Stimulated activated naive CD8-positive, alpha-beta T cell treated with anti-CD3 and anti-CD28 coated beads, Interleukin-15, amount 100 ng/mL, for 72 hours (primary cell): Measurements from ENCODE around the gene APOBEC4.
A peak's percentile ranks its signal among the peaks of the same experiment; 100 is the strongest.

Source experiments
- ATAC-seq: fragments of 150-1000 bp; cut with Tn5 transposase; 2 replicates; pipeline ENCODE4 v1.10.0; 2021; ENCODE audit warnings: mild to moderate bottlenecking, moderate library complexity
- DNase-seq, 2 donors: peaks; one replicate each; pipeline ENCODE4 v3.0.0; 2021 to 2022
- H3K27ac Mint-ChIP-seq, 2 donors: one replicate each; pipeline ENCODE4 v1.8.0; 2022; ENCODE audit warnings: mild to moderate bottlenecking in 2 of 2, mixed read lengths in 2 of 2, moderate library complexity in 2 of 2
- H3K27me3 Mint-ChIP-seq: one replicate; pipeline ENCODE4 v1.8.0; 2022; ENCODE audit warnings: mixed read lengths
- H3K4me1 Mint-ChIP-seq: one replicate; pipeline ENCODE4 v1.8.0; 2022; ENCODE audit warnings: mild to moderate bottlenecking, mixed read lengths
- H3K4me3 Mint-ChIP-seq, 2 donors: one replicate each; pipeline ENCODE4 v1.8.0; 2022; ENCODE audit warnings: mild to moderate bottlenecking in 2 of 2, mixed read lengths in 2 of 2, moderate library complexity in 1 of 2
- H3K9me3 Mint-ChIP-seq, 2 donors: one replicate each; pipeline ENCODE4 v1.8.0; 2022; ENCODE audit warnings: mixed read lengths in 2 of 2

Gene APOBEC4

DNA sequence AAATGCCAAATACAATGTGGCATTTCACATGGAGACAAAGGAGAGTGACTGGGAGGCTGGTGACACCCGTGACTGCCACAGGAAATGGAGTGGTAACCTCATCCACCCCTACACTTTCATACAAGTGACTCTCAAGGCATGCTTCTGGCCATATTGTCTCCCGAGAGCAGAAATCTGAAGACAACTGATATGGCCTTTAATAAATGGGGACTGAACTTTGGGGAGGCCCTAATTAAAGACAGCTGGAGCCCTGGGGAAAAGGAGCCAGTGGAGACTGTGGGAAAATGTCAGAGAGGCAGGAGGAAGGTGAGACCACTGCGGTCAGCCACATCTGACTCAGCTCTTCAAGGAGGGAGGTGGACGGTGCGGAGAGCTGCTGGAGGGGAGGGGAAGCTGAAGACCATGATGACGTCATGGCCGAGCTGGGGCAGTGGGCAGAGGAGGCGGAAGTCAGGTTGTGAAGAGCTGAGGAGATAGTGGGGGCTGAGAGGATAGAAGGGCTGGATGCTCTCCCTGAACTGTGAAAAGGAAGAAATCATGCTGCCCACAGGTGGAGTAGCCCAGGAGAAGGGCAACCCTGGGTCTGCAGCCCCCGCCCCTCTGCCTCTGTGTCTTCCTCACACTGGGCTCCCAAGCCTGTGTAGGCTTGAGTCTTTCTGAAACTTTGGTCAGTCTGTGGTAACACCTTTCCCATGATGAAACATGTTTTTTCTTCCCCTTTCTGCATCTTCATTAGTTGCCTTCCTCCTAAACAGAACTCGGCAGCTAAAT, 48.9 kb downstream of the APOBEC4 start:
- ATAC-seq: peak; percentile 42
- H3K27ac Mint-ChIP-seq: peak overlapping the region in 1 of 2 donors; percentile 36

GRCh38 chr1:183602510-183602909, 50.6 kb downstream of the APOBEC4 start:
- DNase-seq: no peak
- H3K4me1 Mint-ChIP-seq: peaks cover 21% of the 10 kb centered on the region
- H3K4me3 Mint-ChIP-seq: no peak overlapping the region
- H3K27me3 Mint-ChIP-seq: peaks cover 24% of the 10 kb centered on the region
- H3K27ac Mint-ChIP-seq: no peak overlapping the region
- ATAC-seq: no peak
- no peaks in the 10 kb centered on the region for H3K9me3 Mint-ChIP-seq

More for the DNA sequence above, 48.9 kb downstream of the APOBEC4 start:
- H3K4me1 Mint-ChIP-seq: peaks cover 11% of the 10 kb centered on the region
- no peaks in the 10 kb centered on the region for H3K9me3 Mint-ChIP-seq
- no peak for DNase-seq
- H3K4me3 Mint-ChIP-seq: peak overlapping the region in 1 of 2 donors; percentile 14
- H3K27me3 Mint-ChIP-seq: peaks cover 30% of the 10 kb centered on the region

- Mint-ChIP-seq H3K4me3 (no peak overlapping the region), H3K4me1 (peaks cover 21% of the 10 kb centered on the region), H3K9me3 (no peaks in the 10 kb centered on the region), H3K27ac (no peak overlapping the region), H3K27me3 (peaks cover 24% of the 10 kb centered on the region)
- no peak for ATAC-seq
- no peak for DNase-seq
Measured at GRCh38 chr1:183600634-183601033, 52.5 kb downstream of the APOBEC4 start.

- peak; percentile 51 for ATAC-seq
- Mint-ChIP-seq H3K27ac (no peak overlapping the region), H3K27me3 (peaks cover 22% of the 10 kb centered on the region), H3K4me3 (no peak overlapping the region), H3K4me1 (peaks cover 21% of the 10 kb centered on the region), H3K9me3 (no peaks in the 10 kb centered on the region)
- no peak for DNase-seq
Measured at GRCh38 chr1:183600136-183600535, 53.0 kb downstream of the APOBEC4 start.

- peak; percentile 79 for ATAC-seq
- H3K4me3 Mint-ChIP-seq: peak overlapping the region in 1 of 2 donors; percentile 3
- H3K27ac Mint-ChIP-seq: peak overlapping the region in 1 of 2 donors; percentile 29
Measured at GRCh38 chr1:183598386-183598785, 54.7 kb downstream of the APOBEC4 start.

GRCh38 chr1:183597656-183598347, 55.3 kb downstream of the APOBEC4 start:
- Mint-ChIP-seq H3K4me3 (peak overlapping the region in 1 of 2 donors; percentile 3), H3K9me3 (no peaks in the 10 kb centered on the region), H3K27ac (no peak overlapping the region), H3K4me1 (peaks cover 17% of the 10 kb centered on the region), H3K27me3 (peaks cover 8% of the 10 kb centered on the region)
- ATAC-seq: no peak
- no peak for DNase-seq

More at GRCh38 chr1:183598386-183598785, 54.7 kb downstream of the APOBEC4 start:
- H3K9me3 Mint-ChIP-seq: no peaks in the 10 kb centered on the region
- DNase-seq: no peak
- peaks cover 8% of the 10 kb centered on the region for H3K27me3 Mint-ChIP-seq
- peaks cover 13% of the 10 kb centered on the region for H3K4me1 Mint-ChIP-seq

DNA sequence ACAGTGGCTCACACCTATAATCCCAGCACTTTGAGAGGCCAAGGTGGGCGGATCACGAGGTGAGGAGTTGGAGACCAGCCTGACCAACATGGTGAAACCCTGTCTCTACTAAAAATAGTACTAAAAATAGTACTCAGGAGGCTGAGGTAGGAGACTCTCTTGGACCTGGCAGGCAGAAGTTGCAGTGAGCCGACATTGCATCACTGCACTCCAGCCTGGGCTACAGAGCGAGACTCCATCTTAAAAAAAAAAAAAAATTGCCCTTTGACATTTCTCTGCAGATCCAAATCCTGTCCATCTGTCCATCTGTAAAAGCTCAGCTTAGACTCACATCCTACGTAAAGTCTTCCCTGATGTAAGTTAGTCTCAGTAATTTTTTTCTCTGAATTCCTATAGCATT, 56.6 kb downstream of the APOBEC4 start:
- no peak for ATAC-seq
- no peak overlapping the region for H3K4me3 Mint-ChIP-seq

More for the DNA sequence above, 56.6 kb downstream of the APOBEC4 start:
- no peak overlapping the region for H3K27ac Mint-ChIP-seq
- no peaks in the 10 kb centered on the region for H3K9me3 Mint-ChIP-seq
- DNase-seq: no peak
- peaks cover 26% of the 10 kb centered on the region for H3K4me1 Mint-ChIP-seq
- H3K27me3 Mint-ChIP-seq: peaks cover 8% of the 10 kb centered on the region
